Measurements from ENCODE around the gene NFIA. TPM values are rescaled to one million over a fixed set of nuclear protein-coding genes. Genes with fewer than 3 reads are reported as not detected.

The NFIA gene
- total and polyA plus RNA-seq, 9 of the 15 experiments (the other 6 are each of a cell fraction or from before 2014, with no cell fraction given) = 5.3 to 24.9 (median 9.8) TPM

GRCh38 chr1:61453111-61453961, 371.0 kb downstream of the NFIA start (continued):
- TF ChIP-seq PREB (CRISPR knock-in tag; IDR thresholded peaks at IDR 0.05) (no peak), JUN (IDR thresholded peaks at IDR 0.05; ENCODE audit: borderline replicate concordance, low read depth, low read length) (peak; percentile 18; the same call in 1 of the 2 replicates), JUN (CRISPR knock-in tag; IDR thresholded peaks at IDR 0.05; ENCODE audit: borderline replicate concordance) (no peak), ZC3H4 (CRISPR knock-in tag; IDR thresholded peaks at IDR 0.05; ENCODE audit: borderline replicate concordance) (no peak), NR3C1 (CRISPR knock-in tag; IDR thresholded peaks at IDR 0.05) (no peak), ZSCAN29 (IDR thresholded peaks at IDR 0.05) (no peak), HLTF (IDR thresholded peaks at IDR 0.05) (no peak; the same call in 1 of the 2 replicates), DACH1 (IDR thresholded peaks at IDR 0.05; ENCODE audit: partially characterized antibody) (no peak), HDAC6 (IDR thresholded peaks at IDR 0.05; ENCODE audit: low read depth, low read length) (no peak), SPI1 (IDR thresholded peaks at IDR 0.05; ENCODE audit: borderline replicate concordance, low read depth, low read length) (no peak), MAZ (CRISPR knock-in tag; conservative IDR thresholded peaks at IDR 0.05 in 1 of 2, IDR thresholded peaks at IDR 0.05 in 1 of 2) (0 out of 4 replicates have a peak, but pooled peaks of 1 of the 2 experiments have one; percentile 11), KAT2B (IDR thresholded peaks at IDR 0.05; ENCODE audit: low read depth, low read length) (no peak), PTBP1 (IDR thresholded peaks at IDR 0.05; ENCODE audit: low read depth, low read length) (no peak), GTF2A2 (tag; IDR thresholded peaks at IDR 0.05) (no peak), TCF15 (CRISPR knock-in tag; IDR thresholded peaks at IDR 0.05) (no peak), CBX3 (IDR thresholded peaks at IDR 0.05; ENCODE audit: borderline replicate concordance in 1 of 2, low read length in 2 of 2) (no peak), ID3 (CRISPR knock-in tag; IDR thresholded peaks at IDR 0.05) (no peak), ID3 (tag; IDR thresholded peaks at IDR 0.05) (no peak), NFRKB (IDR thresholded peaks at IDR 0.05; ENCODE audit: low read depth) (no peak), NELFE (IDR thresholded peaks at IDR 0.05; ENCODE audit: insufficient read depth, insufficient read length) (no peak), ZZZ3 (IDR thresholded peaks at IDR 0.05) (no peak), E2F6 (IDR thresholded peaks at IDR 0.05; ENCODE audit: borderline replicate concordance in 1 of 2, extremely low read depth in 1 of 2, insufficient read depth in 1 of 2, insufficient read length in 1 of 2, low read depth in 1 of 2, low read length in 1 of 2, poor library complexity in 1 of 2, severe bottlenecking in 1 of 2) (no peak), ZNF584 (CRISPR knock-in tag; IDR thresholded peaks at IDR 0.05; ENCODE audit: low read depth) (no peak), DNMT1 (IDR thresholded peaks at IDR 0.05) (no peak), ZNF217 (CRISPR knock-in tag; IDR thresholded peaks at IDR 0.05) (no peak), TCF7L2 (IDR thresholded peaks at IDR 0.05; ENCODE audit: low read depth, low read length) (no peak)
